Measurements from ENCODE around the gene ASS1. TPM values are rescaled to one million over a fixed set of nuclear protein-coding genes. Genes with fewer than 3 reads are reported as not detected.
A peak's percentile ranks its signal among the peaks of the same experiment; 100 is the strongest.

The ASS1 gene
- total RNA-seq, 1 experiment from 2014 or later: 5.8 TPM

- Histone ChIP-seq H3K27me3 (replicated peaks; ENCODE audit: insufficient read depth, low read depth, low read length, poor library complexity) (peaks cover 37% of the 10 kb centered on the region), H3K4me3 (ENCODE audit: low read depth, low read length, poor library complexity, severe bottlenecking) (no peak overlapping the region), H3K4me1 (ENCODE audit: insufficient read depth, low read length, poor library complexity, severe bottlenecking) (peaks cover 27% of the 10 kb centered on the region), H3K27ac (ENCODE audit: low read depth, low read length, poor library complexity, severe bottlenecking) (no peak overlapping the region), H3K36me3 (ENCODE audit: insufficient read depth, low read length, poor library complexity, severe bottlenecking) (no peaks in the 10 kb centered on the region), H3K9me3 (ENCODE audit: low read depth, low read length, poor library complexity, severe bottlenecking) (no peaks in the 10 kb centered on the region)
- ChIA-PET CTCF (no interaction called here), POLR2A (ENCODE audit: low non-redundant PET) (interaction anchor here (0.7 kb wide), 1 partner anchor 150 kb away, joined by 4 read pairs; no protein-coding TSS in a partner anchor)
- intact Hi-C loops (cut with micrococcal nuclease; ENCODE audit: unreplicated experiment): loop anchor here (5.0 kb wide), 1 partner anchor 305 kb away; no protein-coding TSS in a partner anchor
- peak; percentile 99 for DNase-seq (ENCODE audit: low spot score)
- BruUV-seq (replicated peaks): no TSS peak
- TF ChIP-seq CTCF (conservative IDR thresholded peaks at IDR 0.05; ENCODE audit: low read depth, low read length) (no peak), EZH2 (IDR thresholded peaks at IDR 0.05; ENCODE audit: borderline replicate concordance, low read depth, low read length, poor library complexity, severe bottlenecking) (no peak)
These were observed 22.9 kb upstream of the ASS1 start for GRCh38 chr9:130421802-130422276.

GRCh38 chr9:130422546-130422945, 22.2 kb upstream of the ASS1 start:
- Histone ChIP-seq H3K4me3 (ENCODE audit: low read depth, low read length, poor library complexity, severe bottlenecking) (no peak overlapping the region), H3K9me3 (ENCODE audit: low read depth, low read length, poor library complexity, severe bottlenecking) (no peaks in the 10 kb centered on the region), H3K36me3 (ENCODE audit: insufficient read depth, low read length, poor library complexity, severe bottlenecking) (no peaks in the 10 kb centered on the region), H3K27ac (ENCODE audit: low read depth, low read length, poor library complexity, severe bottlenecking) (no peak overlapping the region), H3K27me3 (replicated peaks; ENCODE audit: insufficient read depth, low read depth, low read length, poor library complexity) (peaks cover 35% of the 10 kb centered on the region), H3K4me1 (ENCODE audit: insufficient read depth, low read length, poor library complexity, severe bottlenecking) (peaks cover 31% of the 10 kb centered on the region)
- DNase-seq (ENCODE audit: low spot score): no peak
- intact Hi-C loops (cut with micrococcal nuclease; ENCODE audit: unreplicated experiment): loop anchor here (5.0 kb wide), 1 partner anchor 305 kb away; no protein-coding TSS in a partner anchor
- BruUV-seq (replicated peaks): no TSS peak
- ChIA-PET POLR2A (ENCODE audit: low non-redundant PET) (no interaction called here), CTCF (no interaction called here)
- TF ChIP-seq CTCF (conservative IDR thresholded peaks at IDR 0.05; ENCODE audit: low read depth, low read length): no peak
- TF ChIP-seq EZH2 (IDR thresholded peaks at IDR 0.05; ENCODE audit: borderline replicate concordance, low read depth, low read length, poor library complexity, severe bottlenecking): no peak

GRCh38 chr9:130423272-130423671, 21.5 kb upstream of the ASS1 start:
- no peak overlapping the region for H3K4me3 ChIP-seq (ENCODE audit: low read depth, low read length, poor library complexity, severe bottlenecking)
- ChIA-PET POLR2A (ENCODE audit: low non-redundant PET) (no interaction called here), CTCF (interaction anchor here (0.6 kb wide), 1 partner anchor 325 kb away, joined by 4 read pairs; no protein-coding TSS in a partner anchor)
- DNase-seq (ENCODE audit: low spot score): no peak
- no peak overlapping the region for H3K27ac ChIP-seq (ENCODE audit: low read depth, low read length, poor library complexity, severe bottlenecking)
- intact Hi-C loops (cut with micrococcal nuclease; ENCODE audit: unreplicated experiment): loop anchor here (5.0 kb wide), 1 partner anchor 306 kb away; no protein-coding TSS in a partner anchor
- peaks cover 30% of the 10 kb centered on the region for H3K27me3 ChIP-seq (replicated peaks; ENCODE audit: insufficient read depth, low read depth, low read length, poor library complexity)
- TF ChIP-seq CTCF (conservative IDR thresholded peaks at IDR 0.05; ENCODE audit: low read depth, low read length) (no peak), EZH2 (IDR thresholded peaks at IDR 0.05; ENCODE audit: borderline replicate concordance, low read depth, low read length, poor library complexity, severe bottlenecking) (no peak)
- no peaks in the 10 kb centered on the region for H3K36me3 ChIP-seq (ENCODE audit: insufficient read depth, low read length, poor library complexity, severe bottlenecking)
- BruUV-seq (replicated peaks): no TSS peak
- peaks cover 31% of the 10 kb centered on the region for H3K4me1 ChIP-seq (ENCODE audit: insufficient read depth, low read length, poor library complexity, severe bottlenecking)
- H3K9me3 ChIP-seq (ENCODE audit: low read depth, low read length, poor library complexity, severe bottlenecking): no peaks in the 10 kb centered on the region
